GM23338 (cell line): ENCODE results near the gene SPIRE2. TPM values are rescaled to one million over a fixed set of nuclear protein-coding genes. Genes with fewer than 3 reads are reported as not detected.

Source experiments
- ATAC-seq: fragments of 200-7000 bp; cut with Tn5 transposase; 3 replicates; pipeline ENCODE4 v1.9.1; 2020
- DNase-seq: peaks from one replicate; pipeline ENCODE4 v3.0.0-alpha.2; 2015; ENCODE audit warnings: low spot score
- H2AFZ ChIP-seq: fragments of 200-600 bp; sonication (generic); 2 replicates; pipeline ENCODE4 v1.8.0; 2016; ENCODE audit warnings: antibody characterized with exemption, mild to moderate bottlenecking, moderate library complexity
- H3F3A ChIP-seq: fragments of 200-600 bp; sonication (generic); replicated peaks from 2 replicates; pipeline ENCODE4 v1.8.0; 2017; ENCODE audit warnings: antibody characterized with exemption, mixed run types, low read depth
- H3K27ac ChIP-seq: fragments of 200-600 bp; sonication (generic); 2 replicates; pipeline ENCODE4 v1.6.1; 2016; ENCODE audit warnings: low read depth
- H3K27me3 ChIP-seq: fragments of 200-600 bp; sonication (generic); 2 replicates; pipeline ENCODE4 v1.8.0; 2016; ENCODE audit warnings: mild to moderate bottlenecking, mixed run types, moderate library complexity; ENCODE audit not compliant: insufficient read depth
- H3K36me3 ChIP-seq: fragments of 200-600 bp; sonication (generic); 2 replicates; pipeline ENCODE4 v1.8.0; 2016; ENCODE audit warnings: mild to moderate bottlenecking; ENCODE audit not compliant: insufficient read depth
- H3K4me1 ChIP-seq: fragments of 200-600 bp; sonication (generic); 2 replicates; pipeline ENCODE4 v1.8.0; 2016; ENCODE audit warnings: mild to moderate bottlenecking, moderate library complexity; ENCODE audit not compliant: insufficient read depth
- H3K4me2 ChIP-seq: fragments of 200-600 bp; sonication (generic); 2 replicates; pipeline ENCODE4 v1.7.1; 2017; ENCODE audit warnings: mixed run types
- H3K4me3 ChIP-seq: fragments of 200-600 bp; sonication (generic); 2 replicates; pipeline ENCODE4 v1.6.1; 2016; ENCODE audit warnings: mixed run types
- H3K79me2 ChIP-seq: fragments of 200-600 bp; sonication (generic); replicated peaks from 2 replicates; pipeline ENCODE4 v1.8.0; 2017; ENCODE audit warnings: mild to moderate bottlenecking; ENCODE audit not compliant: insufficient read depth
- H3K9me2 ChIP-seq: fragments of 200-600 bp; sonication (generic); 2 replicates; pipeline ENCODE4 v1.8.0; 2017; ENCODE audit not compliant: insufficient read depth
- H4K20me1 ChIP-seq: fragments of 200-600 bp; sonication (generic); replicated peaks from 2 replicates; pipeline ENCODE4 v1.8.0; 2017; ENCODE audit warnings: mild to moderate bottlenecking; ENCODE audit not compliant: insufficient read depth
- H3K27ac Mint-ChIP-seq: 2 replicates; pipeline ENCODE4 v1.8.0; 2020; ENCODE audit warnings: inconsistent platforms, mild to moderate bottlenecking, moderate library complexity, mixed read lengths
- H3K27me3 Mint-ChIP-seq: 3 replicates; pipeline ENCODE4 v1.8.0; 2022; ENCODE audit warnings: low read depth, mild to moderate bottlenecking, moderate library complexity, mixed read lengths, inconsistent platforms; ENCODE audit not compliant: insufficient read depth, poor library complexity
- H3K36me3 Mint-ChIP-seq: 3 replicates; pipeline ENCODE4 v1.8.0; 2021; ENCODE audit warnings: low read depth, mild to moderate bottlenecking, inconsistent platforms, moderate library complexity, mixed read lengths
- H3K4me1 Mint-ChIP-seq: 3 replicates; pipeline ENCODE4 v1.8.0; 2020; ENCODE audit warnings: mild to moderate bottlenecking, inconsistent platforms, mixed read lengths
- H3K4me3 Mint-ChIP-seq: 3 replicates; pipeline ENCODE4 v1.8.0; 2021; ENCODE audit warnings: moderate library complexity, mild to moderate bottlenecking, inconsistent platforms, mixed read lengths
- H3K9me3 Mint-ChIP-seq: 3 replicates; pipeline ENCODE4 v1.8.0; 2020; ENCODE audit warnings: moderate library complexity, mild to moderate bottlenecking, inconsistent platforms, mixed read lengths
- CREB1 ChIP-seq: fragments of 250-450 bp; sonication (Bioruptor Pico); IDR thresholded peaks from 2 replicates; pipeline ENCODE4 v1.5.0; 2020; ENCODE audit warnings: low read depth, mild to moderate bottlenecking, moderate library complexity
- EZH2 ChIP-seq: fragments of 200-600 bp; sonication (generic); IDR thresholded peaks from one replicate; pipeline ENCODE4 v1.8.0; 2017; ENCODE audit warnings: antibody characterized with exemption, mild to moderate bottlenecking, low read depth; ENCODE audit not compliant: unreplicated experiment
- EZH2phosphoT487 ChIP-seq: fragments of 200-600 bp; sonication (generic); IDR thresholded peaks from one replicate; pipeline ENCODE4 v1.8.1; 2018; ENCODE audit warnings: antibody characterized with exemption; ENCODE audit not compliant: unreplicated experiment
- JUNB ChIP-seq: IDR thresholded peaks from one replicate; pipeline ENCODE4 v1.6.1; 2016; ENCODE audit warnings: antibody characterized with exemption; ENCODE audit not compliant: unreplicated experiment
- NANOG ChIP-seq: IDR thresholded peaks from 2 replicates; pipeline ENCODE4 v1.6.1; 2016; ENCODE audit warnings: antibody characterized with exemption, borderline replicate concordance
- POLR2AphosphoS5 ChIP-seq: IDR thresholded peaks from 2 replicates; pipeline ENCODE4 v1.6.1; 2016; ENCODE audit warnings: antibody characterized with exemption, low read depth
- REST ChIP-seq: IDR thresholded peaks from one replicate; pipeline ENCODE4 v1.6.1; 2018; ENCODE audit warnings: antibody characterized with exemption; ENCODE audit not compliant: unreplicated experiment
- STAT1 ChIP-seq: IDR thresholded peaks from one replicate; pipeline ENCODE4 v1.6.1; 2016; ENCODE audit warnings: antibody characterized with exemption; ENCODE audit not compliant: unreplicated experiment
- ZNF114 ChIP-seq: fragments of 250-450 bp; sonication (Bioruptor Pico); IDR thresholded peaks from 2 replicates; pipeline ENCODE4 v1.5.0; 2020; ENCODE audit warnings: mild to moderate bottlenecking, moderate library complexity
- ZNF331 ChIP-seq: fragments of 250-450 bp; sonication (Bioruptor Pico); IDR thresholded peaks from 2 replicates; pipeline ENCODE4 v1.5.0; 2020; ENCODE audit warnings: low read depth, mild to moderate bottlenecking, moderate library complexity
- ZNF462 ChIP-seq: fragments of 250-450 bp; sonication (Bioruptor Pico); IDR thresholded peaks from 2 replicates; pipeline ENCODE4 v1.5.0; 2020; ENCODE audit warnings: mild to moderate bottlenecking, moderate library complexity
- polyA plus RNA-seq: library from polyadenylated mRNA; unstranded; fragments of >200 nt; fragmentation: Nextera tagmentation; extraction: Ambion mirVana; gene quantifications from 2 replicates; pipeline ENCODE4 v1.2.1, GENCODE V29; 2016
- total RNA-seq: library from RNA; depleted of rRNA; stranded (reverse); fragments of >200 nt; shearing (Covaris generic); gene quantifications from 2 replicates; pipeline ENCODE4 v1.2.3, GENCODE V29; 2014

SPIRE2 gene
- total and polyA plus RNA-seq, 2 experiments from 2014 or later: 5.0 to 15.2 TPM

GRCh38 chr16:89867918-89868317 is 39.6 kb downstream of the SPIRE2 start (continued):
- no peak for TF ChIP-seq ZNF114
- no peak for TF ChIP-seq CREB1 (CRISPR knock-in tag)
- TF ChIP-seq POLR2AphosphoS5: no peak
- no peak for TF ChIP-seq NANOG
- TF ChIP-seq ZNF331 (CRISPR knock-in tag): no peak
- TF ChIP-seq JUNB: no peak
- no peak for TF ChIP-seq ZNF462
- no peak for TF ChIP-seq EZH2

GRCh38 chr16:89869911-89870310 is 41.6 kb downstream of the SPIRE2 start:
- no peak overlapping the region for H3K27ac ChIP-seq
- no peak overlapping the region for H3K4me3 ChIP-seq
- H3K9me2 ChIP-seq: no peaks in the 10 kb centered on the region
- peaks cover 5% of the 10 kb centered on the region; the same call in 1 of the 2 replicates for H3K27me3 ChIP-seq
- TF ChIP-seq EZH2phosphoT487: no peak
- no peak for TF ChIP-seq NANOG
- TF ChIP-seq STAT1: no peak
- TF ChIP-seq ZNF331 (CRISPR knock-in tag): no peak
- TF ChIP-seq EZH2: no peak
- TF ChIP-seq POLR2AphosphoS5: no peak
- TF ChIP-seq REST: no peak
- TF ChIP-seq JUNB: no peak
- no peak for TF ChIP-seq ZNF114
- H3K79me2 ChIP-seq: peaks cover 6% of the 10 kb centered on the region
- no peak overlapping the region for H3K4me3 Mint-ChIP-seq
- peaks cover 20% of the 10 kb centered on the region for H3K27me3 Mint-ChIP-seq
- H3F3A ChIP-seq: peaks cover 19% of the 10 kb centered on the region
- peaks cover 27% of the 10 kb centered on the region for H3K36me3 Mint-ChIP-seq
- no peak for DNase-seq
- H3K27ac Mint-ChIP-seq: no peak overlapping the region
- 0 out of 2 replicates have a peak, but pooled peaks cover 2% of the 10 kb centered on the region for H3K36me3 ChIP-seq
- H3K9me3 Mint-ChIP-seq: peaks cover 15% of the 10 kb centered on the region
- H4K20me1 ChIP-seq: peaks cover 4% of the 10 kb centered on the region
- ATAC-seq: no peak
- no peak overlapping the region for H2AFZ ChIP-seq
- H3K4me1 ChIP-seq: no peaks in the 10 kb centered on the region
- H3K4me1 Mint-ChIP-seq: no peaks in the 10 kb centered on the region
- no peak overlapping the region for H3K4me2 ChIP-seq
